Measurements from ENCODE around the gene KLF18. TPM values are rescaled to one million over a fixed set of nuclear protein-coding genes. Genes with fewer than 3 reads are reported as not detected.
A peak's percentile ranks its signal among the peaks of the same experiment; 100 is the strongest.

KLF18 gene
- total RNA-seq, 1 experiment from 2014 or later: not detected

DNA sequence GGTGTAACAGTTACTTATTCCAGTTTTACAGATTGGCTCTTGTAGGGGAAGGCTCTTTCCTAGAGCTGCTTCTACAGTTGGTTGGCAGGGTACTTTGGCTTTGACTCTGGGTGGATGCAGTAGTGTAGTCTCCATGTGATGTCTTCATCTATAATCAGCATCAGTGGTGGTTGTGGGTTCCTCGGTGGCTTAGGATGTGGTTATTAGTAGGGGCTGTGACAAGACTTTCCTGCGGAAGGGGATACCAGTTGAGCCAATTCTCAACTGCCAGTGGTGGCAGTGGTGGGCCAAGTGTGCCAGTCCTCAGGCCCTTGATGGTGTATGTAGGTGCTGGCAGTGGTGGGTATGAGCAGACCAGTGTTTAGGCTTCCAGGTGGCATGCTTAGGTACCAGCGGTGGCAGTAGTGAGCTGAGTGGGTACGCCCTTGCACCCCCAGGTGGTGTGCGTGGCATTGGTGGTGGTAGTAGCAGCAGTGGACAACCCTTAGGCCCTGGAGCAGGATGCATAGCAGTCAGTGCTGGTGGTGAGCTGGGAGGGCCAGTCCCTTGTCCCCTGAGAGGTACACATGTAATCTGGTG lies 27.2 kb upstream of the KLF18 start:
- Histone ChIP-seq H3K27ac (ENCODE audit: low read length) (no peak overlapping the region), H3K79me2 (ENCODE audit: low read length) (no peaks in the 10 kb centered on the region), H3K27me3 (ENCODE audit: low read length) (no peaks in the 10 kb centered on the region), H2AFZ (ENCODE audit: low read length) (no peak overlapping the region), H3K4me1 (ENCODE audit: insufficient read depth, low read length) (no peaks in the 10 kb centered on the region), H3K4me2 (ENCODE audit: low read length) (no peak overlapping the region), H4K20me1 (ENCODE audit: low read length) (no peaks in the 10 kb centered on the region), H3K9me2 (replicated peaks; ENCODE audit: low read length) (no peaks in the 10 kb centered on the region), H3K36me3 (ENCODE audit: low read depth, low read length) (no peaks in the 10 kb centered on the region), H3K4me3 (ENCODE audit: low read length) (no peak overlapping the region), H3F3A (ENCODE audit: low read length, unreplicated experiment) (no peaks in the 10 kb centered on the region), H3K9ac (ENCODE audit: low read length) (no peak overlapping the region), H3K9me3 (ENCODE audit: low read length) (0 out of 2 replicates have a peak, but pooled peaks cover 6% of the 10 kb centered on the region)
- no peak for ATAC-seq
- intact Hi-C loops (cut with micrococcal nuclease): no loop called here
- BruUV-seq (replicated peaks): no TSS peak
- POLR2A ChIA-PET (ENCODE audit: unreplicated experiment): no interaction called here
- TF ChIP-seq EZH2 (IDR thresholded peaks at IDR 0.05; ENCODE audit: low read length, unreplicated experiment) (no peak), EZH2phosphoT487 (IDR thresholded peaks at IDR 0.05; ENCODE audit: borderline replicate concordance, low read length) (no peak)
- TF ChIP-seq, protein P1, sequence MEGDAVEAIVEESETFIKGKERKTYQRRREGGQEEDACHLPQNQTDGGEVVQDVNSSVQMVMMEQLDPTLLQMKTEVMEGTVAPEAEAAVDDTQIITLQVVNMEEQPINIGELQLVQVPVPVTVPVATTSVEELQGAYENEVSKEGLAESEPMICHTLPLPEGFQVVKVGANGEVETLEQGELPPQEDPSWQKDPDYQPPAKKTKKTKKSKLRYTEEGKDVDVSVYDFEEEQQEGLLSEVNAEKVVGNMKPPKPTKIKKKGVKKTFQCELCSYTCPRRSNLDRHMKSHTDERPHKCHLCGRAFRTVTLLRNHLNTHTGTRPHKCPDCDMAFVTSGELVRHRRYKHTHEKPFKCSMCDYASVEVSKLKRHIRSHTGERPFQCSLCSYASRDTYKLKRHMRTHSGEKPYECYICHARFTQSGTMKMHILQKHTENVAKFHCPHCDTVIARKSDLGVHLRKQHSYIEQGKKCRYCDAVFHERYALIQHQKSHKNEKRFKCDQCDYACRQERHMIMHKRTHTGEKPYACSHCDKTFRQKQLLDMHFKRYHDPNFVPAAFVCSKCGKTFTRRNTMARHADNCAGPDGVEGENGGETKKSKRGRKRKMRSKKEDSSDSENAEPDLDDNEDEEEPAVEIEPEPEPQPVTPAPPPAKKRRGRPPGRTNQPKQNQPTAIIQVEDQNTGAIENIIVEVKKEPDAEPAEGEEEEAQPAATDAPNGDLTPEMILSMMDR (conservative IDR thresholded peaks at IDR 0.05; ENCODE audit: low read depth, low read length): peak; percentile 28; the same call in 1 of the 2 replicates
- CTCF ChIA-PET: no interaction called here
- DNase-seq: no peak

DNA sequence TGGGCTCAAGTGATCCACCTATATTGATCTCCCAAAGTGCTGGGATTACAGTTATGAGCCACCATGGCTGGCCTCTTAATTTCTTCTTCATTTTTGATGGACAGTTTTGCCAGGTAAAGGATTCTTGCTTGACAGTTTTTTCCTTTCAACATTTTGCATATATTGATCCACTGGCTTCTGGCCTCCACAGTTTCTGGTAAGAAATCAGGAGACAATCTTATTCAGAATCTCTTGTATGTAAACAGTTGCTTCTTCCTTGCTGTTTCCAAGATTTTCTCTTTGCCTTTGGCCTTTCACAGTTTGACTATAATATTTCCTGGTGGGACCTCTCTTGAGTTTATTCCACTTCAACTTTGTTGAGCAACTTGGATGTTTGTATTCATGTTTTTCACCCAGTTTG lies 20.1 kb upstream of the KLF18 start:
- Histone ChIP-seq H3K4me1 (ENCODE audit: insufficient read depth, low read length) (no peaks in the 10 kb centered on the region), H3K9me3 (ENCODE audit: low read length) (no peaks in the 10 kb centered on the region), H3K36me3 (ENCODE audit: low read depth, low read length) (no peaks in the 10 kb centered on the region), H3K9ac (ENCODE audit: low read length) (no peak overlapping the region), H3K9me2 (replicated peaks; ENCODE audit: low read length) (no peaks in the 10 kb centered on the region), H4K20me1 (ENCODE audit: low read length) (no peaks in the 10 kb centered on the region), H3K79me2 (ENCODE audit: low read length) (no peaks in the 10 kb centered on the region), H2AFZ (ENCODE audit: low read length) (no peak overlapping the region), H3K4me2 (ENCODE audit: low read length) (no peak overlapping the region), H3K27me3 (ENCODE audit: low read length) (no peaks in the 10 kb centered on the region), H3F3A (ENCODE audit: low read length, unreplicated experiment) (no peaks in the 10 kb centered on the region), H3K4me3 (ENCODE audit: low read length) (no peak overlapping the region), H3K27ac (ENCODE audit: low read length) (no peak overlapping the region)
- POLR2A ChIA-PET (ENCODE audit: unreplicated experiment): no interaction called here
- intact Hi-C loops (cut with micrococcal nuclease): no loop called here
- BruUV-seq (replicated peaks): no TSS peak
- CTCF ChIA-PET: no interaction called here
- DNase-seq: no peak
- TF ChIP-seq, protein P1 (conservative IDR thresholded peaks at IDR 0.05; ENCODE audit: low read depth, low read length): no peak
- TF ChIP-seq EZH2phosphoT487 (IDR thresholded peaks at IDR 0.05; ENCODE audit: borderline replicate concordance, low read length): no peak
- no peak for TF ChIP-seq EZH2 (IDR thresholded peaks at IDR 0.05; ENCODE audit: low read length, unreplicated experiment)
- ATAC-seq: no peak

DNA sequence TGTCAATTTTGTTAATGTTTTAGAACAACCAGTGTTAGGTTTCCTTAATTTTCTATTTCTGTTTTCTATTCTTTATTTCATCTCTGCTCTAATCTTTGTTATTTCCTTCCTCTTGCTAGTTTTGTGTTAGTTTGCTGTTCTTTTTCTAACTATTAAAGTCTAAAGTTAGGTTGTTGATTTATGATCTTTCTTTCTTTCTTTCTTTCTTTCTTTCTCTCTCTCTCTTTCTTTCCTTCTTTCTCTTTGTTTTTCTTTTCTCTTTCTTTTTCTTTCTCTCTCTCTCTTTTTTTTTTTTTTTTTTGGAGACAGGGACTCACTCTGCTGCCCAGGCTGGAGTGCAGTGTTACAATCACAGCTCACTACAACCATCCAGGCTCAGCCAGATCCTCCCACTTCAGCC lies 17.4 kb upstream of the KLF18 start:
- H2AFZ ChIP-seq (ENCODE audit: low read length): no peak overlapping the region
- H3K4me1 ChIP-seq (ENCODE audit: insufficient read depth, low read length): peaks cover 20% of the 10 kb centered on the region
- H3K36me3 ChIP-seq (ENCODE audit: low read depth, low read length): no peaks in the 10 kb centered on the region
- H3K79me2 ChIP-seq (ENCODE audit: low read length): no peaks in the 10 kb centered on the region
- no TSS peak for BruUV-seq (replicated peaks)
- ATAC-seq (no peak), DNase-seq (no peak)
- ChIA-PET CTCF (no interaction called here), POLR2A (ENCODE audit: unreplicated experiment) (no interaction called here)
- TF ChIP-seq EZH2 (IDR thresholded peaks at IDR 0.05; ENCODE audit: low read length, unreplicated experiment) (no peak), EZH2phosphoT487 (IDR thresholded peaks at IDR 0.05; ENCODE audit: borderline replicate concordance, low read length) (no peak)
- TF ChIP-seq, protein P1 (conservative IDR thresholded peaks at IDR 0.05; ENCODE audit: low read depth, low read length): no peak
- no peak overlapping the region for H3K4me3 ChIP-seq (ENCODE audit: low read length)
- peaks cover 11% of the 10 kb centered on the region for H3F3A ChIP-seq (ENCODE audit: low read length, unreplicated experiment)
- no peak overlapping the region for H3K27ac ChIP-seq (ENCODE audit: low read length)
- H3K9me3 ChIP-seq (ENCODE audit: low read length): no peaks in the 10 kb centered on the region
- intact Hi-C loops (cut with micrococcal nuclease): loop anchor here (10.0 kb wide), 1 partner anchor 64 kb away; no protein-coding TSS in a partner anchor
- H3K4me2 ChIP-seq (ENCODE audit: low read length): no peak overlapping the region
- no peaks in the 10 kb centered on the region for H3K9me2 ChIP-seq (replicated peaks; ENCODE audit: low read length)
- H4K20me1 ChIP-seq (ENCODE audit: low read length): no peaks in the 10 kb centered on the region
- H3K9ac ChIP-seq (ENCODE audit: low read length): no peak overlapping the region
- no peaks in the 10 kb centered on the region for H3K27me3 ChIP-seq (ENCODE audit: low read length)
